SJCRH30 (cell line): ENCODE measurements around the gene ARID5B. TPM values are rescaled to one million over a fixed set of nuclear protein-coding genes. Genes with fewer than 3 reads are reported as not detected.

Experiments used
- DNase-seq, 2 experiments: peaks; one replicate each; pipeline ENCODE4 v3.0.0-alpha.2; 2015 to 2020
- H3K27ac ChIP-seq: fragments of 250-450 bp; sonication (Bioruptor Pico); 2 replicates; pipeline ENCODE4 v1.5.1; 2020; ENCODE audit warnings: mild to moderate bottlenecking, moderate library complexity
- H3K27me3 ChIP-seq: fragments of 250-450 bp; sonication (Bioruptor Pico); 2 replicates; pipeline ENCODE4 v1.5.1; 2020; ENCODE audit warnings: mild to moderate bottlenecking, moderate library complexity
- H3K36me3 ChIP-seq: fragments of 250-450 bp; sonication (Bioruptor Pico); 2 replicates; pipeline ENCODE4 v1.5.1; 2020; ENCODE audit warnings: mild to moderate bottlenecking, moderate library complexity
- H3K4me1 ChIP-seq: fragments of 250-450 bp; sonication (Bioruptor Pico); 2 replicates; pipeline ENCODE4 v1.5.1; 2020; ENCODE audit warnings: mild to moderate bottlenecking, moderate library complexity
- H3K4me3 ChIP-seq: fragments of 250-450 bp; sonication (Bioruptor Pico); 2 replicates; pipeline ENCODE4 v1.5.1; 2020; ENCODE audit warnings: mild to moderate bottlenecking, moderate library complexity
- H3K9me3 ChIP-seq: fragments of 250-450 bp; sonication (Bioruptor Pico); replicated peaks from 2 replicates; pipeline ENCODE4 v1.5.1; 2020; ENCODE audit warnings: mild to moderate bottlenecking, moderate library complexity
- total RNA-seq: library from RNA; depleted of rRNA; stranded (reverse); fragments of >200 nt; shearing (Covaris generic); gene quantifications from 2 replicates; pipeline ENCODE4 v1.2.3, GENCODE V29; 2014; rRNA removed

ARID5B gene
- total RNA-seq, 1 experiment from 2014 or later, result 10.3 TPM

DNA sequence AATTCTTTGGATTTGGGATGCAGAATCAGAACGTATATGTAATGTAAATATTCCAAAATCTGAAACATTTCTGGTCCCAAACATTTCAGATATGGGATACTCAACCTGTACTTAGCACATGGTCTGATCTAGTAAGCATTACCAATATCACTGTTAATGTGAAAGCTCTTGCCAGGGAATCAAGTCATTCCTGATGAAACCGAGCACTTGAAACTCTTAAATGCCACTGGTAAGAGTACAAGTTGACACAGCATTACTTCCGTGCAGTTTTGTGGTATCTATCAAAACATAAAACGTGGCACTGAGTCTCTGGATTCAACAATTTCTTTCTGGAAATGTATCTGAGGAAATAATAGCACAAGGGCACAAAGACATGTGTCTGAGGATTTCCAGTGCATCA is 211.5 kb downstream of the ARID5B start:
- no peaks in the 10 kb centered on the region for H3K36me3 ChIP-seq
- H3K4me1 ChIP-seq, result no peaks in the 10 kb centered on the region

DNA sequence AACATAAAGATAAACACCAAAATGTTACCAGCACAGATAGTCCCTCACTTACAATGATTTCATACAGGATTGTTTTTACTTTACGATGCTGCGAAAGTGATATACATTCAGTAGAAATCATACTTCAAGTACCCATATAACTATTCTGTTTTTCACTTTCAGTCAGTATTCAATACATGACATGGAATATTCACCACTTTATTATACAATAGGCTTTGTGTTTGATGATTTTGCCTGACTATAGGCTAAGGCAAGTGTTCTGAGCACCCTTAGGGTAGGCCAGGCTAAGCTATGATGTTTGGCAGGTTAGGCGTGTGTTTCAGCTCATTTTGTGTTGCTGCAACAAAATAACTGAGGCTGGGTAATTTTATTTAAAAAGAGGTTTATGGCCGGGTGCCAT is 212.2 kb downstream of the ARID5B start:
- Histone ChIP-seq H3K27ac (no peak overlapping the region), H3K4me1 (no peaks in the 10 kb centered on the region), H3K36me3 (no peaks in the 10 kb centered on the region), H3K9me3 (no peaks in the 10 kb centered on the region), H3K4me3 (no peak overlapping the region), H3K27me3 (no peaks in the 10 kb centered on the region)
- no peak for DNase-seq

More for the DNA sequence above, 211.5 kb downstream of the ARID5B start:
- no peak for DNase-seq
- H3K9me3 ChIP-seq, result no peaks in the 10 kb centered on the region
- no peaks in the 10 kb centered on the region for H3K27me3 ChIP-seq
- H3K27ac ChIP-seq, result no peak overlapping the region
- no peak overlapping the region for H3K4me3 ChIP-seq

DNA sequence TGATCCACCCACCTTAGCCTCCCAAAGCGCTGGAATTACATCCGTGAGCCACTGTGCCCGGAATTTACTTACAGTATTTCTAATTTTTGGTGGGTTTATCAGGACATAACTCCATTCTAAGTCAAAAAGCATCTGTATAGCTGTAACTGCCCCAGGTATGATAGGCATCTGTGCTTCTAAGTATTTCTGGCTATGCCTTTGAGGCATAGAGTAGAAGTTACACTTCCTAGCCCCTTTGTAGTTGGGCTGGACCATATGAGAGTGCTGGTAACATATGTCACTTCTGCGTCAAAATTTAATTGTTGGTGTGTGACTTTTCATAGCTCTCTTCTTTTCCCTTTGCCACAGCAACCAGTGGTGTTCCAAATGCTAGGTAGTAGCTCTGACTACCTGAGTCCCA is 213.8 kb downstream of the ARID5B start:
- H3K27ac ChIP-seq, result no peak overlapping the region
- H3K4me3 ChIP-seq, result no peak overlapping the region
- no peaks in the 10 kb centered on the region for H3K9me3 ChIP-seq
- H3K27me3 ChIP-seq, result no peaks in the 10 kb centered on the region
- H3K4me1 ChIP-seq, result no peaks in the 10 kb centered on the region
- H3K36me3 ChIP-seq, result no peaks in the 10 kb centered on the region
- no peak for DNase-seq

DNA sequence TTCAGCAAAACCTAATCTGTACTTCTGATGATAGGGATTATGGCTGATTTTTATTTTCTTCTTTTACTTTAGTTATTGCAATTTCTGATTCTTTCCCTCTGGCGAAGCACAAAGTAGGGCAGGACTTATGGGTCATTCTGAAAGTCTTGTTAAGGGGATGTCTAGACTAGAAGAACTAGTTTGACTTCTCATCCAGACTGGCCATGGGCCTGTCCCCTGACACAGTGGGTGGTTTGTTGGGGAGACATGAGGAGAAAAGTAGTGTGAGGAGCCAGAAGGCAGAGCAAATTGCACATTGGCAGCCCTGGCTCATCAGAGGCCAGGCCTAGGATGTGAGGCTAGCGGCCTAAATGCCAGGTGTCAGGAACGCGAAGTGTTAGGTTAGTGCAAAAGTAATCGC is 214.3 kb downstream of the ARID5B start:
- Histone ChIP-seq H3K36me3 (no peaks in the 10 kb centered on the region), H3K9me3 (no peaks in the 10 kb centered on the region), H3K4me1 (no peaks in the 10 kb centered on the region), H3K27ac (no peak overlapping the region), H3K27me3 (no peaks in the 10 kb centered on the region), H3K4me3 (no peak overlapping the region)
- no peak for DNase-seq

DNA sequence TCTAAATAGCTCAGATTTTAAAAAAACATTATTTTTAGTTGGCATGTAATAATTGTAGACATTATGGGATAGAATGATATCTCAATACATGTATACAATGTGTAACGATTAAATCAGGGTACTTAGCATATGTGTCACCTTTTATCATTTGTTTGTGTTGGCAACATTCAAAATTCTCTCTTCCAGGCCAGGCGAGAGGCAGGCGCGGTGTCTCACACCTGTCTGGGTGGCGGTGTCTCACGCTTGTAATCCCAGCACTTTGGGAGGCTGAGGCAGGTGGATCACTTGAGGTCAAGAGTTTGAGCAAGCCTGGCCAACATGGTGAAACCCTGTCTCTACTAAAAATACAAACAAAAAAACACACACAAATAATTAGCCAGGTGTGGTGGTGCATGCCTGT is 215.4 kb downstream of the ARID5B start:
- DNase-seq, result no peak
- Histone ChIP-seq H3K4me3 (no peak overlapping the region), H3K9me3 (no peaks in the 10 kb centered on the region), H3K27me3 (no peaks in the 10 kb centered on the region), H3K27ac (no peak overlapping the region), H3K4me1 (no peaks in the 10 kb centered on the region), H3K36me3 (no peaks in the 10 kb centered on the region)

DNA sequence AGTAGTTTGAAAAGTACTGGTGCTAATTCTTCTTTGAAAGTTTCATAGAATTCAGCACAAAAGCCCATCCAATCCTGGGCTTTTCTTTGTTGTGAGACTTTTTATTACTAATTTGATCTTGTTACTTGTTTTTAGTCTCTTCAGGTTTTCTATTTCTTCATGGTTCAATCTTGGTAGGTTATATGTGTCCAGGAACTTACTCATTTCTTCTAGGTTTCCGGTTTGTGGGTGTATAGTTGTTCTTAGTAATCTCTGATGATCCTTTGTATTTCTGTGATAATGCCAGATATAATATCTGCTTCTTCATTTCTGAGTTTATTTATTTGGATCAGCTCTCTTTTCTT is 219.7 kb downstream of the ARID5B start:
- Histone ChIP-seq H3K27ac (no peak overlapping the region), H3K27me3 (no peaks in the 10 kb centered on the region), H3K9me3 (no peaks in the 10 kb centered on the region), H3K4me1 (no peaks in the 10 kb centered on the region), H3K36me3 (no peaks in the 10 kb centered on the region), H3K4me3 (no peak overlapping the region)
- no peak for DNase-seq

DNA sequence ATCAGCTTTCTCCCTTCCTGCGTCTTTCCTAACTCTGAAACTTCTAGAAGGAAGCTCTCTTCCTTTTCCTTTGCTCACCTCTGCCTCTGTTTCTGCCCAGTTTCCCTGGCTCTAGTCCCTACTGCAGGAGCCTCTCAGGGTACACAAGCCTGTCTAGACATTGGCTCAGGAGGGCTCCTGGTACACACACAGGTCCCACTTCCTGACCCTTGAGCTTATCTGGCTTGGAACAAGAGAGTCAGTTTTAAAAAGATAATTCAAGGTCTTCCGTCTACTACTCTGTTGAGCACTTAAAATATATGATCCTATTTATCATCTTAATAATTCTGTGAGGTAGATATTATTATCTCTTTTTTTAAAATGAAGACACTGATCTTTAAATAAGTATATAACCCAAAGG is 226.5 kb downstream of the ARID5B start:
- Histone ChIP-seq H3K4me1 (no peaks in the 10 kb centered on the region), H3K27ac (no peak overlapping the region), H3K9me3 (0 out of 2 replicates have a peak, but pooled peaks cover 3% of the 10 kb centered on the region), H3K36me3 (no peaks in the 10 kb centered on the region), H3K4me3 (no peak overlapping the region), H3K27me3 (no peaks in the 10 kb centered on the region)
- no peak for DNase-seq

DNA sequence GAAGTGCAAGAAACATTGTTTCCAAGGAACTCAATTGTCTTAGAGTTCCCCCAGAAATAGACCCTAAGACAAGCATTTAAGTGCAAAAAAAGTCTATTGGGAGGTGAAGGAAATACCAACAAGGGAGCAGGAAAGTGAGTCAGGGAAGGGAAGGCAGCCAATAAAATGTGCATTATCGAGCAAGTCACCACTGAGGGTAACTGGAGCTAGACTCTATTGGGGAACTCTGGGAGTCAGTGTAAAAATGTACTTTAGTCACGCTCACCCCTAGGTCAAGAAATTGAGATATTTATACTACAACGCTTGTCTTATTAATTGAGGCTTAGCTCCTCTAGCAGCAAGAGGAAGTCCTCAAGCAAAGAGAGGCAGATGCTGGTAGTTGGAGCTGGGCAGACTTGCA is 229.4 kb downstream of the ARID5B start:
- H3K4me1 ChIP-seq, result no peaks in the 10 kb centered on the region
- H3K36me3 ChIP-seq, result no peaks in the 10 kb centered on the region
- DNase-seq, result no peak
- H3K9me3 ChIP-seq, result 0 out of 2 replicates have a peak, but pooled peaks cover 3% of the 10 kb centered on the region
- H3K27me3 ChIP-seq, result no peaks in the 10 kb centered on the region
- no peak overlapping the region for H3K4me3 ChIP-seq
- H3K27ac ChIP-seq, result no peak overlapping the region

DNA sequence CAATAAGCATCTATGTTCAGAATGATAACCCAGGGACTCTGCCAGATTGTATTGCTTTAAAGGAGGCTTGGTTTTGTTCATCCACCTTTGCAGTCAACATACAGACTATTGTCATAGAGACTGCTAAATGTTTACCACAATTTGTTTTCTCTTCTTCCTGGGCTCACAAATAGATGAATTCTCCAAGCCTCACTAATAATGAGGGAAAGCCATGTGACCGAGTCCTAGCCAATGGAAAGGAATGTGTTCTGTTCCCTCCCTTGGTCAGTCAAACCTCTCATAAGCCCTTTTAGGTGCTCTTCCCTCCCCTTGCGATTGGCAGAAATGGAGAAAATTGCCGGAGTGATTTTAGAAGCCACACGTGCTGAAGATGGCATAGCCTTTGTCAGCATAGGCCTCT is 230.2 kb downstream of the ARID5B start:
- no peak for DNase-seq
- H3K27me3 ChIP-seq, result no peaks in the 10 kb centered on the region
- H3K36me3 ChIP-seq, result no peaks in the 10 kb centered on the region
- H3K9me3 ChIP-seq, result 0 out of 2 replicates have a peak, but pooled peaks cover 3% of the 10 kb centered on the region
- H3K27ac ChIP-seq, result no peak overlapping the region
- H3K4me3 ChIP-seq, result no peak overlapping the region
- H3K4me1 ChIP-seq, result no peaks in the 10 kb centered on the region

DNA sequence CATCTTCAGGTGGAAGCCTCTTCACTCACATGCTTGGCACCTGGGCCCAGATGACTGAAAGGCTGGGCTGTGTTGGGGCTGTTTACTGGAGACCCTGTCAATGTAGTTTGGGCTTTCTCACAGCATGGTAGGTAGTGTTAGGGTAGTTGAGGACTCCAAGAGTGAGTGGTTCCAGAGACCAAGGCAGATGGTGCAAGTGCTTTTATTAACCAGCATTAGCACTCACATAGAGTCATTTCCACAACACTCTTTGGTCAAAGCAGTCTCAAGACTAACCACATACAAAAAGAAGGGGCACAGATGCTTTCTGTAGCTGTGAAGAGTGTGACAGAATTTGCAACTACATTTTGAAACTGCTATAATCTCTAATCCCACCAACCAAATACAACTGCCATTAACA is 232.1 kb downstream of the ARID5B start:
- Histone ChIP-seq H3K4me1 (no peaks in the 10 kb centered on the region), H3K27ac (no peak overlapping the region), H3K36me3 (no peaks in the 10 kb centered on the region), H3K4me3 (no peak overlapping the region), H3K27me3 (no peaks in the 10 kb centered on the region), H3K9me3 (0 out of 2 replicates have a peak, but pooled peaks cover 3% of the 10 kb centered on the region)
- no peak for DNase-seq

DNA sequence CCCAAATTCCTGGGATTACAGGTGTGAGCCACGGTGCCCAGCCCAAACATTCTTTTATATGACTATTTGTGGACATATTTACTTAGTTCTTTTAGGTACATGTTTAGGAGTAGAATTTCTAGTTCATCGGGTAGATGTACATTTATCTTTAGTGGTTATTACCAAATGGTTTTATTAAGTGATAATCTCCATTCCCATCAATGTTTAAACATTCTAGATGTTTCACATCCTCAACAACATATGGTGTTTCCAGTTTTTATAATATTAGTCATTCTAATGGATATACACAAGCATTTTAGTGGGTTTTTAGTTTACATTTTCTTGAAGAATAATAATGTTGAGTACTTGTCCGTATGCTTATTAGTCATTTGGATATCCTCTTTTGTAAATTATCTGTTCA is 235.4 kb downstream of the ARID5B start:
- no peaks in the 10 kb centered on the region for H3K9me3 ChIP-seq
- no peak overlapping the region for H3K27ac ChIP-seq
- H3K36me3 ChIP-seq, result no peaks in the 10 kb centered on the region
- H3K4me1 ChIP-seq, result no peaks in the 10 kb centered on the region
- no peaks in the 10 kb centered on the region for H3K27me3 ChIP-seq
- no peak overlapping the region for H3K4me3 ChIP-seq
- DNase-seq, result no peak

Other genes with a start within 250 kb of the ARID5B start
- gene CABCOCO1, start 238.8 kb upstream of the ARID5B start, total RNA-seq, result not detected in 2 replicates